Measurements from ENCODE around the gene LRRC2.

GRCh38 chr3:46549408-46549904 lies 16.6 kb downstream of the LRRC2 start:
- TF ChIP-seq CTCF (IDR thresholded peaks at IDR 0.05) (no peak), ZFX (IDR thresholded peaks at IDR 0.05; ENCODE audit: borderline replicate concordance) (no peak)
